ENCODE results near the gene FAM177A1. TPM values are rescaled to one million over a fixed set of nuclear protein-coding genes. Genes with fewer than 3 reads are reported as not detected.

FAM177A1 gene
- polyA plus RNA-seq, 2 of the 4 experiments (the other 2 are of a cell fraction), result 76.9 to 102 TPM

- WGBS (ENCODE audit: missing lambda C conversion rate), result 91% methylated on average over 8 of the region's 8 CpGs
- TF ChIP-seq CBX8 (IDR thresholded peaks at IDR 0.05) (no peak), BCL3 (IDR thresholded peaks at IDR 0.05) (no peak), SREBF2 (IDR thresholded peaks at IDR 0.05) (no peak), RAD21 (conservative IDR thresholded peaks at IDR 0.05 in 1 of 2, IDR thresholded peaks at IDR 0.05 in 1 of 2) (no peak), NR3C1 (IDR thresholded peaks at IDR 0.05) (no peak), CTCF (IDR thresholded peaks at IDR 0.05) (no peak), HES2 (IDR thresholded peaks at IDR 0.05) (no peak), MAFK (IDR thresholded peaks at IDR 0.05; ENCODE audit: partially characterized antibody) (no peak), MAX (IDR thresholded peaks at IDR 0.05) (no peak), RARB (CRISPR knock-in tag; IDR thresholded peaks at IDR 0.05) (no peak), MYC (IDR thresholded peaks at IDR 0.05; ENCODE audit: borderline replicate concordance, low read length) (no peak), CBX2 (IDR thresholded peaks at IDR 0.05; ENCODE audit: borderline replicate concordance, low read depth) (no peak), PBX3 (IDR thresholded peaks at IDR 0.05) (no peak), ZFP36 (IDR thresholded peaks at IDR 0.05; ENCODE audit: borderline replicate concordance, partially characterized antibody) (no peak), ZC3H11A (IDR thresholded peaks at IDR 0.05) (no peak)
- Histone ChIP-seq H3K4me3 (no peak overlapping the region), H3K4me2 (no peak overlapping the region), H3K9me3 (no peaks in the 10 kb centered on the region), H3K27ac (no peak overlapping the region), H3K4me1 (0 out of 3 replicates have a peak, but pooled peaks cover 4% of the 10 kb centered on the region)
- POLR2A ChIA-PET, result no interaction called here
- DNase-seq (ENCODE audit: low read depth in 1 of 2, low spot score in 1 of 2) (no peak), FAIRE-seq (no peak), ATAC-seq (no peak)
- CTCF ChIA-PET, result interaction anchor here (0.9 kb wide), 1 partner anchor 26 kb away, joined by 4 read pairs; no protein-coding TSS in a partner anchor
Observed at GRCh38 chr14:35083530-35084150, 37.6 kb downstream of the FAM177A1 start.

GRCh38 chr14:35085441-35085840 lies 39.4 kb downstream of the FAM177A1 start:
- ChIA-PET CTCF (no interaction called here), POLR2A (no interaction called here)
- DNase-seq (ENCODE audit: low read depth in 1 of 2, low spot score in 1 of 2) (no peak), ATAC-seq (no peak), FAIRE-seq (no peak)
- Histone ChIP-seq H3K9me3 (no peaks in the 10 kb centered on the region), H3K4me2 (no peak overlapping the region), H3K4me1 (0 out of 3 replicates have a peak, but pooled peaks cover 4% of the 10 kb centered on the region), H3K27ac (no peak overlapping the region), H3K4me3 (no peak overlapping the region)
- TF ChIP-seq BCL3 (IDR thresholded peaks at IDR 0.05) (no peak), REST (IDR thresholded peaks at IDR 0.05) (no peak), ZC3H11A (IDR thresholded peaks at IDR 0.05) (no peak), RAD21 (conservative IDR thresholded peaks at IDR 0.05 in 1 of 2, IDR thresholded peaks at IDR 0.05 in 1 of 2) (no peak), SMC3 (IDR thresholded peaks at IDR 0.05) (no peak), CTCF (IDR thresholded peaks at IDR 0.05) (no peak), ZSCAN20 (CRISPR knock-in tag; IDR thresholded peaks at IDR 0.05) (no peak), POLR2AphosphoS2 (conservative IDR thresholded peaks at IDR 0.05; ENCODE audit: low read length) (no peak), ZFP36 (IDR thresholded peaks at IDR 0.05; ENCODE audit: borderline replicate concordance, partially characterized antibody) (no peak), FOSB (CRISPR knock-in tag; IDR thresholded peaks at IDR 0.05) (no peak), RARB (CRISPR knock-in tag; IDR thresholded peaks at IDR 0.05) (no peak), MAX (IDR thresholded peaks at IDR 0.05) (no peak), HES2 (IDR thresholded peaks at IDR 0.05) (no peak), MAZ (IDR thresholded peaks at IDR 0.05; ENCODE audit: borderline replicate concordance, low read depth, low read length) (no peak)
- WGBS (ENCODE audit: missing lambda C conversion rate), result 93% methylated on average over 2 of the region's 2 CpGs
